OCI-LY3 (cell line): ENCODE results near the gene PRMT9.

Experiments
- H2AFZ ChIP-seq: fragments of 200-600, 300-600 bp; shearing (Covaris generic); 2 replicates; pipeline ENCODE4 v1.6.0; 2014; ENCODE audit warnings: antibody characterized with exemption, low read depth, low read length
- H3K27ac ChIP-seq: fragments of 200-600, 300-600 bp; sonication (generic); 2 replicates; pipeline ENCODE4 v1.5.1; 2014; ENCODE audit warnings: mild to moderate bottlenecking, low read length, moderate library complexity, mixed read lengths
- H3K27me3 ChIP-seq: fragments of 200-600, 300-600 bp; sonication (generic); 2 replicates; pipeline ENCODE4 v1.6.1; 2014; ENCODE audit warnings: low read depth, low read length, mixed read lengths
- H3K36me3 ChIP-seq: fragments of 200-600, 300-600 bp; sonication (generic); replicated peaks from 2 replicates; pipeline ENCODE3; 2014; ENCODE audit warnings: low read depth, low read length, mixed read lengths
- H3K4me1 ChIP-seq: fragments of 300-600, 200-600 bp; sonication (generic); 2 replicates; pipeline ENCODE4 v1.6.1; 2014; ENCODE audit warnings: low read length, mixed read lengths
- H3K4me2 ChIP-seq: fragments of 200-600, 300-600 bp; sonication (generic); 2 replicates; pipeline ENCODE4 v1.6.1; 2014; ENCODE audit warnings: low read length, mixed read lengths
- H3K4me3 ChIP-seq: fragments of 300-600, 200-600 bp; sonication (generic); 2 replicates; pipeline ENCODE4 v1.5.1; 2014; ENCODE audit warnings: antibody characterized with exemption, mild to moderate bottlenecking, low read length, moderate library complexity
- H3K79me2 ChIP-seq: fragments of 300-600, 200-600 bp; shearing (Covaris generic); 2 replicates; pipeline ENCODE4 v1.6.1; 2014; ENCODE audit warnings: mild to moderate bottlenecking, low read length, mixed read lengths
- H3K9ac ChIP-seq: fragments of 300-600, 200-600 bp; shearing (Covaris generic); 2 replicates; pipeline ENCODE4 v1.6.0; 2014; ENCODE audit warnings: mild to moderate bottlenecking, low read length, moderate library complexity
- H3K9me3 ChIP-seq: fragments of 200-600, 300-600 bp; shearing (Covaris generic); 2 replicates; pipeline ENCODE4 v1.6.1; 2014; ENCODE audit warnings: low read length, mixed read lengths; ENCODE audit not compliant: insufficient read depth
- H4K20me1 ChIP-seq: fragments of 200-600, 300-600 bp; sonication (generic); 2 replicates; pipeline ENCODE4 v1.6.1; 2016; ENCODE audit warnings: low read length, mixed read lengths; ENCODE audit not compliant: insufficient read depth
- CTCF ChIP-seq: fragments of 200-600, 300-600 bp; sonication (generic); IDR thresholded peaks from 2 replicates; pipeline ENCODE4 v1.5.1; 2014; ENCODE audit warnings: antibody characterized with exemption, low read length, low read depth
- EZH2phosphoT487 ChIP-seq: fragments of 200-600 bp; shearing (Covaris generic); IDR thresholded peaks from 2 replicates; pipeline ENCODE4 v1.6.1; 2018; ENCODE audit warnings: antibody characterized with exemption, mixed run types, low read depth

PRMT9 gene

GRCh38 chr4:147658501-147658900, 25.5 kb downstream of the PRMT9 start:
- no peaks in the 10 kb centered on the region for H3K79me2 ChIP-seq

GRCh38 chr4:147655639-147656038, 28.3 kb downstream of the PRMT9 start:
- H4K20me1 ChIP-seq: no peaks in the 10 kb centered on the region
- H3K27me3 ChIP-seq: no peaks in the 10 kb centered on the region
- no peak overlapping the region for H3K9ac ChIP-seq
- no peaks in the 10 kb centered on the region for H3K4me1 ChIP-seq
- H3K36me3 ChIP-seq: peaks cover 41% of the 10 kb centered on the region
- TF ChIP-seq EZH2phosphoT487: no peak
- TF ChIP-seq CTCF: no peak
- no peak overlapping the region for H2AFZ ChIP-seq
- H3K4me3 ChIP-seq: no peak overlapping the region
- H3K4me2 ChIP-seq: no peak overlapping the region
- H3K9me3 ChIP-seq: no peaks in the 10 kb centered on the region
- H3K27ac ChIP-seq: no peak overlapping the region
- H3K79me2 ChIP-seq: no peaks in the 10 kb centered on the region

More at GRCh38 chr4:147658501-147658900, 25.5 kb downstream of the PRMT9 start:
- H3K4me3 ChIP-seq: no peak overlapping the region
- no peaks in the 10 kb centered on the region for H3K9me3 ChIP-seq
- no peak overlapping the region for H2AFZ ChIP-seq
- H3K27ac ChIP-seq: no peak overlapping the region
- no peaks in the 10 kb centered on the region for H4K20me1 ChIP-seq
- no peaks in the 10 kb centered on the region for H3K4me1 ChIP-seq
- peaks cover 36% of the 10 kb centered on the region for H3K36me3 ChIP-seq
- TF ChIP-seq CTCF (no peak), EZH2phosphoT487 (no peak)
- no peak overlapping the region for H3K9ac ChIP-seq
- H3K4me2 ChIP-seq: no peak overlapping the region
- H3K27me3 ChIP-seq: no peaks in the 10 kb centered on the region

- no peaks in the 10 kb centered on the region for H3K9me3 ChIP-seq
- H3K4me3 ChIP-seq: no peak overlapping the region
- H4K20me1 ChIP-seq: no peaks in the 10 kb centered on the region
- H3K4me1 ChIP-seq: no peaks in the 10 kb centered on the region
- no peak overlapping the region for H3K27ac ChIP-seq
- no peak overlapping the region for H3K4me2 ChIP-seq
- no peak for TF ChIP-seq CTCF
- no peak for TF ChIP-seq EZH2phosphoT487
- peaks cover 32% of the 10 kb centered on the region for H3K36me3 ChIP-seq
- no peaks in the 10 kb centered on the region for H3K27me3 ChIP-seq
- peaks cover 21% of the 10 kb centered on the region; the same call in 1 of the 2 replicates for H3K79me2 ChIP-seq
- no peak overlapping the region for H3K9ac ChIP-seq
- H2AFZ ChIP-seq: no peak overlapping the region
These were observed 32.4 kb downstream of the PRMT9 start for GRCh38 chr4:147651563-147651962.

GRCh38 chr4:147648656-147649055, 35.3 kb downstream of the PRMT9 start:
- peaks cover 23% of the 10 kb centered on the region for H3K36me3 ChIP-seq
- no peak overlapping the region for H2AFZ ChIP-seq
- no peak overlapping the region for H3K27ac ChIP-seq
- TF ChIP-seq CTCF (no peak), EZH2phosphoT487 (no peak)
- no peak overlapping the region for H3K4me3 ChIP-seq
- no peak overlapping the region for H3K4me2 ChIP-seq
- no peaks in the 10 kb centered on the region for H3K4me1 ChIP-seq
- H3K9ac ChIP-seq: no peak overlapping the region
- no peaks in the 10 kb centered on the region for H3K27me3 ChIP-seq
- H4K20me1 ChIP-seq: 0 out of 2 replicates have a peak, but pooled peaks cover 4% of the 10 kb centered on the region
- peaks cover 29% of the 10 kb centered on the region; the same call in 1 of the 2 replicates for H3K79me2 ChIP-seq
- no peaks in the 10 kb centered on the region for H3K9me3 ChIP-seq
